ENCODE measurements around the gene AJUBA. TPM values are rescaled to one million over a fixed set of nuclear protein-coding genes. Genes with fewer than 3 reads are reported as not detected.
"Not testable (repeated sequence)": the region's sequence is repeated elsewhere in the genome, so short reads cannot be mapped to it uniquely, and the experiment has no call there.

Gene AJUBA
- total RNA-seq, 2 donors from 2014 or later, result 7.0 to 8.0 TPM

GRCh38 chr14:23008831-23009230, 26.5 kb upstream of the AJUBA start:
- no peak for DNase-seq
- intact Hi-C loops (cut with DNase I), result no loop called here
- no peak for ATAC-seq

GRCh38 chr14:23006544-23007419, 24.4 kb upstream of the AJUBA start:
- ATAC-seq (peak; percentile 99), DNase-seq (peak; percentile 97)
- intact Hi-C loops (cut with DNase I), result no loop called here

GRCh38 chr14:23006188-23006534, 23.8 kb upstream of the AJUBA start:
- intact Hi-C loops (cut with DNase I), result no loop called here
- ATAC-seq (no peak), DNase-seq (no peak)

- intact Hi-C loops (cut with DNase I), result no loop called here
- ATAC-seq (no peak), DNase-seq (no peak)
These were observed 23.3 kb upstream of the AJUBA start for GRCh38 chr14:23005451-23006187.

GRCh38 chr14:23004274-23004673, 21.9 kb upstream of the AJUBA start:
- ATAC-seq; intact Hi-C loops (cut with DNase I); DNase-seq: not testable (repeated sequence)

GRCh38 chr14:23002592-23002991, 20.2 kb upstream of the AJUBA start:
- ATAC-seq (no peak), DNase-seq (no peak)
- intact Hi-C loops (cut with DNase I), result no loop called here

- ATAC-seq (no peak), DNase-seq (no peak)
- intact Hi-C loops (cut with DNase I), result no loop called here
These were observed 18.5 kb upstream of the AJUBA start for GRCh38 chr14:23000860-23001259.

- intact Hi-C loops (cut with DNase I), result no loop called here
- DNase-seq, result no peak
- peak; percentile 31 to 56 for ATAC-seq
These were observed 16.1 kb upstream of the AJUBA start for GRCh38 chr14:22998329-22999012.

- peak; percentile 16 to 56 for ATAC-seq
- no peak for DNase-seq
- intact Hi-C loops (cut with DNase I), result no loop called here
These were observed 15.4 kb upstream of the AJUBA start for GRCh38 chr14:22997676-22998323.

- ATAC-seq, result no peak
- no peak for DNase-seq
- intact Hi-C loops (cut with DNase I), result no loop called here
These were observed 14.7 kb upstream of the AJUBA start for GRCh38 chr14:22996768-22997654.

GRCh38 chr14:22995889-22996625, 13.7 kb upstream of the AJUBA start:
- intact Hi-C loops (cut with DNase I), result no loop called here
- no peak for ATAC-seq
- DNase-seq, result no peak

- DNase-seq, result no peak
- ATAC-seq, result peak; percentile 58 to 69
- intact Hi-C loops (cut with DNase I), result no loop called here
These were observed 12.5 kb upstream of the AJUBA start for GRCh38 chr14:22994762-22995275.

- intact Hi-C loops (cut with DNase I), result no loop called here
- DNase-seq (no peak), ATAC-seq (no peak)
These were observed 11.2 kb upstream of the AJUBA start for GRCh38 chr14:22993517-22993916.

- DNase-seq (no peak), ATAC-seq (no peak)
- intact Hi-C loops (cut with DNase I), result no loop called here
These were observed 9.5 kb upstream of the AJUBA start for GRCh38 chr14:22991852-22992251.

- no peak for DNase-seq
- ATAC-seq, result no peak
- intact Hi-C loops (cut with DNase I), result loop anchor here (2.0 to 10.0 kb wide), 3 partner anchors 52 to 72 kb away; partner anchors contain the start of gene CDH24 (in 1 of the 2)
These were observed 4.9 kb upstream of the AJUBA start for GRCh38 chr14:22987291-22987690.

GRCh38 chr14:22986508-22987054, 4.2 kb upstream of the AJUBA start:
- ATAC-seq (peak; percentile 19 to 20), DNase-seq (peak; percentile 88)
- intact Hi-C loops (cut with DNase I), result loop anchor here (2.0 to 10.0 kb wide), 3 partner anchors 52 to 72 kb away; partner anchors contain the start of gene CDH24 (in 1 of the 2)

GRCh38 chr14:22985894-22986507, 3.6 kb upstream of the AJUBA start:
- no peak for ATAC-seq
- intact Hi-C loops (cut with DNase I), result loop anchor here (2.0 to 10.0 kb wide), 3 partner anchors 51 to 73 kb away; partner anchors contain the start of gene CDH24 (in 1 of the 2)
- DNase-seq, result no peak
